AG04449 (cell line): ENCODE data around the gene QPRT.
A peak's percentile ranks its signal among the peaks of the same experiment; 100 is the strongest.
"Not testable (repeated sequence)": the region's sequence is repeated elsewhere in the genome, so short reads cannot be mapped to it uniquely, and the experiment has no call there.

ENCODE experiments used
- CTCF ChIA-PET: fragments of 350-600 bp; formaldehyde crosslinking; extraction: SDS; loops from one replicate; lab custom pipeline; 2021; ENCODE audit warnings: antibody characterized with exemption; lab: Yijun Ruan, JAX
- POLR2A ChIA-PET: fragments of 400-600, 350-600 bp; formaldehyde crosslinking; extraction: SDS; loops from one replicate; lab custom pipeline; 2020; ENCODE audit warnings: antibody characterized with exemption, inconsistent platforms; lab: Yijun Ruan, JAX
- DNase-seq: peaks from one replicate; pipeline ENCODE4 v3.0.0-alpha.2; 2010; ENCODE audit warnings: low read depth, low spot score
- H3K4me3 ChIP-seq: 2 replicates; pipeline ENCODE4 v1.5.1; 2011; ENCODE audit warnings: low read depth, mild to moderate bottlenecking, control low read depth, low read length
- CTCF ChIP-seq: IDR thresholded peaks from one replicate; pipeline ENCODE4 v1.5.1; 2011; ENCODE audit warnings: mild to moderate bottlenecking, moderate library complexity, low read length, control low read depth, inconsistent platforms; ENCODE audit not compliant: insufficient read depth; ENCODE audit errors: missing control alignments

QPRT gene

GRCh38 chr16:29708917-29709600 lies 30.1 kb downstream of the QPRT start:
- POLR2A ChIA-PET: no interaction called here

GRCh38 chr16:29709657-29710056 lies 30.7 kb downstream of the QPRT start:
- DNase-seq, H3K4me3 ChIP-seq: not testable (repeated sequence)
- CTCF ChIA-PET: interaction anchor here (0.9 to 10.9 kb wide), 5 partner anchors 10 to 80 kb away, joined by 3 to 124 read pairs (median 4); no protein-coding TSS in a partner anchor

More at GRCh38 chr16:29708917-29709600, 30.1 kb downstream of the QPRT start:
- DNase-seq: no peak
- CTCF ChIA-PET: interaction anchor here (0.9 to 10.9 kb wide), 5 partner anchors 9 to 81 kb away, joined by 3 to 124 read pairs (median 4); no protein-coding TSS in a partner anchor
- no peak overlapping the region for H3K4me3 ChIP-seq
- no peak for TF ChIP-seq CTCF

GRCh38 chr16:29710227-29711219 lies 31.5 kb downstream of the QPRT start:
- CTCF ChIA-PET: interaction anchor here (1.1 to 10.9 kb wide), 4 partner anchors 10 to 79 kb away, joined by 3 to 124 read pairs (median 4); no protein-coding TSS in a partner anchor
- no peak overlapping the region for H3K4me3 ChIP-seq
- TF ChIP-seq CTCF: peak; percentile 54
- DNase-seq: peak; percentile 19
- POLR2A ChIA-PET: no interaction called here

More at GRCh38 chr16:29709657-29710056, 30.7 kb downstream of the QPRT start:
- POLR2A ChIA-PET: not testable (repeated sequence)

- DNase-seq: no peak
- no peak for TF ChIP-seq CTCF
- CTCF ChIA-PET: interaction anchor here (1.6 to 10.9 kb wide), 4 partner anchors 8 to 16 kb away, joined by 4 to 124 read pairs (median 20); no protein-coding TSS in a partner anchor
- POLR2A ChIA-PET: no interaction called here
- no peak overlapping the region for H3K4me3 ChIP-seq
These were observed 33.8 kb downstream of the QPRT start for GRCh38 chr16:29712809-29713208.

- no peak overlapping the region for H3K4me3 ChIP-seq
- TF ChIP-seq CTCF: no peak
- no peak for DNase-seq
- ChIA-PET POLR2A (no interaction called here), CTCF (interaction anchor here (1.2 to 10.9 kb wide), 5 partner anchors 10 to 314 kb away, joined by 3 to 124 read pairs (median 7); no protein-coding TSS in a partner anchor)
These were observed 35.4 kb downstream of the QPRT start for GRCh38 chr16:29714396-29714795.

- POLR2A ChIA-PET: no interaction called here
- CTCF ChIA-PET: interaction anchor here (1.2 to 10.9 kb wide), 5 partner anchors 9 to 313 kb away, joined by 3 to 124 read pairs (median 7); no protein-coding TSS in a partner anchor
- no peak overlapping the region for H3K4me3 ChIP-seq
- TF ChIP-seq CTCF: no peak
- no peak for DNase-seq
These were observed 36.0 kb downstream of the QPRT start for GRCh38 chr16:29714972-29715371.
